ENCODE results near the gene MYO5A.

MYO5A gene

GRCh38 chr15:52502608-52503007, 26.1 kb downstream of the MYO5A start:
- no peak for DNase-seq (ENCODE audit: low spot score)
- no peak for TF ChIP-seq CTCF (IDR thresholded peaks at IDR 0.05; ENCODE audit: extremely low read depth, missing control alignments)

GRCh38 chr15:52499506-52499905, 29.2 kb downstream of the MYO5A start:
- TF ChIP-seq CTCF (IDR thresholded peaks at IDR 0.05; ENCODE audit: extremely low read depth, missing control alignments), result no peak
- no peak for DNase-seq (ENCODE audit: low spot score)

- TF ChIP-seq CTCF (IDR thresholded peaks at IDR 0.05; ENCODE audit: extremely low read depth, missing control alignments), result no peak
- DNase-seq (ENCODE audit: low spot score), result no peak
These were observed 30.0 kb downstream of the MYO5A start for GRCh38 chr15:52498706-52499105.

GRCh38 chr15:52496776-52497470, 31.8 kb downstream of the MYO5A start:
- TF ChIP-seq CTCF (IDR thresholded peaks at IDR 0.05; ENCODE audit: extremely low read depth, missing control alignments), result no peak
- DNase-seq (ENCODE audit: low spot score), result no peak

GRCh38 chr15:52496175-52496574, 32.5 kb downstream of the MYO5A start:
- no peak for TF ChIP-seq CTCF (IDR thresholded peaks at IDR 0.05; ENCODE audit: extremely low read depth, missing control alignments)
- no peak for DNase-seq (ENCODE audit: low spot score)

GRCh38 chr15:52495125-52495524, 33.6 kb downstream of the MYO5A start:
- TF ChIP-seq CTCF (IDR thresholded peaks at IDR 0.05; ENCODE audit: extremely low read depth, missing control alignments), result no peak
- DNase-seq (ENCODE audit: low spot score), result no peak

GRCh38 chr15:52493968-52494367, 34.7 kb downstream of the MYO5A start:
- no peak for DNase-seq (ENCODE audit: low spot score)
- TF ChIP-seq CTCF (IDR thresholded peaks at IDR 0.05; ENCODE audit: extremely low read depth, missing control alignments), result no peak

Measured in GM20000 (cell line).